K562 (cell line): ENCODE data around the gene COL6A1. TPM values are rescaled to one million over a fixed set of nuclear protein-coding genes. Genes with fewer than 3 reads are reported as not detected.

Experiments
- ATAC-seq: fragments of 200-7000 bp; cut with Tn5 transposase; 3 replicates; pipeline ENCODE4 v1.9.1; 2020; ENCODE audit warnings: moderate library complexity
- BruUV-seq: library from RNA; stranded (reverse); fragments of 400-500 nt; replicated peaks from 2 replicates; lab custom pipeline; 2021; lab: Mats Ljungman, UMichigan
- CTCF ChIA-PET: fragments of 300-600 bp; formaldehyde crosslinking; extraction: SDS; loops from one replicate; lab custom pipeline; 2021; ENCODE audit warnings: low intra/inter-chr PET ratio; lab: Yijun Ruan, JAX
- POLR2A ChIA-PET: fragments of 300-600, 350-650 bp; sonication (Branson Sonifier 250); formaldehyde crosslinking; extraction: SDS; loops from one replicate; lab custom pipeline; 2021; ENCODE audit warnings: antibody characterized with exemption, inconsistent platforms; lab: Yijun Ruan, JAX
- DNase-seq, 4 experiments: peaks; one replicate each; pipeline versions ENCODE4 v3.0.0 to v3.0.0-alpha.2; 2011 to 2018; ENCODE audit warnings: low spot score in 3 of 4, mixed read lengths in 3 of 4; ENCODE audit errors: extremely low read depth in 1 of 4
- FAIRE-seq: peaks from 2 replicates; lab custom pipeline; 2011; peaks lifted over from hg19 to GRCh38; lab: Jason Lieb, UNC
- H2AFZ ChIP-seq: 2 replicates; pipeline ENCODE4 v1.6.0; 2011; ENCODE audit warnings: low read depth, low read length, control low read depth, inconsistent platforms
- H3K27ac ChIP-seq: fragments of 200-600 bp; 3 replicates; pipeline ENCODE4 v1.8.0; 2011; ENCODE audit warnings: low read depth, mild to moderate bottlenecking, control low read depth, inconsistent platforms, low read length, moderate library complexity, mixed read lengths; ENCODE audit errors: extremely low read depth
- H3K27me3 ChIP-seq, 2 experiments: fragments of 300-600 bp in 1 of 2; 2 replicates in 1 of 2; 3 replicates in 1 of 2; pipeline versions ENCODE4 v1.6.0 to v1.8.0; 2011; ENCODE audit warnings: inconsistent platforms in 2 of 2, low read length in 2 of 2, mild to moderate bottlenecking in 1 of 2, mixed read lengths in 1 of 2, moderate library complexity in 1 of 2; ENCODE audit not compliant: control insufficient read depth in 2 of 2, insufficient read depth in 2 of 2
- H3K36me3 ChIP-seq: fragments of 300-600 bp; 3 replicates; pipeline ENCODE4 v1.8.0; 2011; ENCODE audit warnings: mild to moderate bottlenecking, low read length, inconsistent platforms; ENCODE audit not compliant: control insufficient read depth, insufficient read depth
- H3K4me1 ChIP-seq, 2 experiments: fragments of 200-600 bp in 1 of 2; replicated peaks in 1 of 2; 2 replicates in 1 of 2; 3 replicates in 1 of 2; pipeline versions ENCODE4 v1.5.1 to v1.8.0; 2011; ENCODE audit warnings: inconsistent platforms in 2 of 2, low read length in 2 of 2, mild to moderate bottlenecking in 1 of 2, mixed read lengths in 1 of 2, moderate library complexity in 1 of 2; ENCODE audit not compliant: control insufficient read depth in 2 of 2, insufficient read depth in 2 of 2
- H3K4me2 ChIP-seq: 2 replicates; pipeline ENCODE4 v1.6.1; 2011; ENCODE audit warnings: low read length, control low read depth, inconsistent platforms, mixed read lengths; ENCODE audit not compliant: insufficient read depth
- H3K4me3 ChIP-seq: fragments of 200-600 bp; sonication (generic), shearing (Covaris generic); 2 replicates; pipeline ENCODE4 v1.5.1; 2016; ENCODE audit warnings: control low read depth, inconsistent platforms
- H3K79me2 ChIP-seq: fragments of 200-600 bp; 3 replicates; pipeline ENCODE4 v1.8.0; 2011; ENCODE audit warnings: low read length, inconsistent platforms; ENCODE audit not compliant: control insufficient read depth, insufficient read depth
- H3K9ac ChIP-seq, 2 experiments: 2 replicates each; pipeline versions ENCODE4 v1.6.0 to v1.6.1; 2011; ENCODE audit warnings: low read depth in 2 of 2, low read length in 2 of 2, control low read depth in 1 of 2, inconsistent platforms in 1 of 2, mild to moderate bottlenecking in 1 of 2, mixed read lengths in 1 of 2; ENCODE audit not compliant: insufficient read depth in 1 of 2
- H3K9me1 ChIP-seq: one replicate; pipeline ENCODE4 v1.6.0; 2011; ENCODE audit warnings: inconsistent platforms, mild to moderate bottlenecking, low read length, moderate library complexity; ENCODE audit not compliant: control insufficient read depth, insufficient read depth
- H3K9me3 ChIP-seq: replicated peaks from 2 replicates; pipeline ENCODE4 v1.5.1; 2011; ENCODE audit warnings: low read depth, low read length, inconsistent platforms; ENCODE audit not compliant: control insufficient read depth, insufficient read depth
- H4K20me1 ChIP-seq: replicated peaks from 2 replicates; pipeline ENCODE4 v1.6.1; 2011; ENCODE audit warnings: low read length, inconsistent platforms, mixed read lengths; ENCODE audit not compliant: control insufficient read depth, insufficient read depth
- BRCA1 ChIP-seq, 2 experiments: fragments of 450-650 bp in 1 of 2; sonication (generic) in 1 of 2; formaldehyde crosslinking in 1 of 2; IDR thresholded peaks; 2 replicates each; pipeline versions ENCODE4 v1.5.0 to v1.6.1; 2017 to 2020; ENCODE audit warnings: mild to moderate bottlenecking in 1 of 2, missing genetic modification reagents in 1 of 2
- CHD4 ChIP-seq: fragments of 200-600 bp; sonication (generic); IDR thresholded peaks from 3 replicates; pipeline ENCODE4 v1.6.1; 2012; ENCODE audit warnings: low read depth, mild to moderate bottlenecking, mixed read lengths, low read length, inconsistent platforms; ENCODE audit not compliant: insufficient read depth, insufficient replicate concordance, poor library complexity, severe bottlenecking
- E2F3 ChIP-seq: fragments of 250-450 bp; sonication (Bioruptor Pico); IDR thresholded peaks from 2 replicates; pipeline ENCODE4 v1.4.0; 2020; ENCODE audit warnings: mild to moderate bottlenecking
- ELF2 ChIP-seq: fragments of 250-450 bp; sonication (Bioruptor Pico); IDR thresholded peaks from 2 replicates; pipeline ENCODE4 v1.5.0; 2021; ENCODE audit warnings: mild to moderate bottlenecking
- GTF2B ChIP-seq: IDR thresholded peaks from 2 replicates; pipeline ENCODE4 v1.6.1; 2011; ENCODE audit not compliant: insufficient read length; ENCODE audit errors: extremely low read depth
- MBD2 ChIP-seq: sonication (generic); IDR thresholded peaks from 2 replicates; pipeline ENCODE4 v1.6.1; 2016; ENCODE audit warnings: low read depth, borderline replicate concordance
- MECOM ChIP-seq: fragments of 250-450 bp; sonication (Bioruptor Pico); IDR thresholded peaks from 2 replicates; pipeline ENCODE4 v1.8.0; 2022; ENCODE audit warnings: inconsistent platforms
- MXD1 ChIP-seq: fragments of 250-450 bp; sonication (Bioruptor Pico); IDR thresholded peaks from 2 replicates; pipeline ENCODE4 v1.8.0; 2021; ENCODE audit warnings: borderline replicate concordance, mild to moderate bottlenecking, moderate library complexity; ENCODE audit not compliant: poor library complexity, severe bottlenecking
- PHB ChIP-seq: fragments of 250-450 bp; sonication (Bioruptor Pico); IDR thresholded peaks from 2 replicates; pipeline ENCODE4 v1.5.0; 2021
- ZBTB33 ChIP-seq: sonication (generic); formaldehyde crosslinking; IDR thresholded peaks from 2 replicates; pipeline ENCODE4 v1.8.1; 2023; ENCODE audit warnings: mild to moderate bottlenecking, missing genetic modification reagents
- ZNF143 ChIP-seq: sonication (generic); formaldehyde crosslinking; IDR thresholded peaks from 2 replicates; pipeline ENCODE4 v1.9.0; 2022; ENCODE audit warnings: mild to moderate bottlenecking, missing genetic modification reagents
- ZZZ3 ChIP-seq: fragments of 450-650 bp; IDR thresholded peaks from 2 replicates; pipeline ENCODE4 v1.6.1; 2016; ENCODE audit warnings: antibody characterized with exemption, mild to moderate bottlenecking, moderate library complexity
- WGBS: fragments of 100-300 bp; shearing (Covaris generic); methylation state at CpG from one replicate; pipeline ENCODE4 v1.1.6; 2016; ENCODE audit warnings: low coverage, mixed read lengths; ENCODE audit not compliant: insufficient coverage; ENCODE audit errors: missing lambda C conversion rate; 5-methylcytosine and 5-hydroxymethylcytosine counted together
- in situ Hi-C: fragments of 300-500 bp; cut with MboI; formaldehyde crosslinking; loops from 4 replicates; pipeline ENCODE4 v1.15.0; 2018; ENCODE audit warnings: inconsistent platforms, mixed read lengths
- intact Hi-C: fragments of 100-400 bp; cut with micrococcal nuclease; formaldehyde crosslinking; loops from 2 replicates; pipeline ENCODE4 v1.14.2; 2022
- polyA plus RNA-seq, 8 experiments: library from polyadenylated mRNA; depleted of rRNA in 4 of 8; stranded (reverse) in 5 of 8; unstranded in 3 of 8; fragments of >200 nt; fragmentation: Nextera tagmentation in 2 of 8; fragmentation: Illumina TruSeq in 1 of 8; extraction: Ambion mirVana in 2 of 8; extraction: Trizol in 1 of 8; gene quantifications; 2 replicates each; pipeline versions ENCODE4 v1.2.1 to v1.2.3, GENCODE V29; 2011 to 2014; ENCODE audit warnings: inconsistent platforms in 1 of 8, missing spikeins in 1 of 8
- total RNA-seq, 7 experiments: library from RNA; depleted of rRNA in 6 of 7; stranded (reverse); fragments of >200 nt in 6 of 7; fragmentation: Illumina TruSeq in 2 of 7; extraction: Trizol in 2 of 7; gene quantifications; 2 replicates each; pipeline versions ENCODE4 v1.2.1 to v1.2.3, GENCODE V29; 2011 to 2021; ENCODE audit warnings: low replicate concordance in 1 of 7
- TF ChIP-seq, protein P1 (sequence below): sonication (generic); formaldehyde crosslinking; IDR thresholded peaks from 2 replicates; pipeline ENCODE4 v1.8.0; 2022; ENCODE audit warnings: missing genetic modification reagents, mild to moderate bottlenecking, moderate library complexity, borderline replicate concordance
- TF ChIP-seq, protein P2 (sequence below), 3 experiments: fragments of 200-800 bp in 1 of 3; sonication (Bioruptor generic) in 1 of 3; sonication (generic) in 1 of 3; formaldehyde crosslinking in 1 of 3; IDR thresholded peaks; 2 replicates each; pipeline versions ENCODE4 v1.6.1 to v1.8.0; 2016 to 2022; ENCODE audit warnings: mild to moderate bottlenecking in 2 of 3, missing compliant biosample characterization in 2 of 3, missing genetic modification characterization in 2 of 3, missing genetic modification reagents in 1 of 3

The COL6A1 gene
- total and polyA plus RNA-seq, 9 of the 15 experiments (the other 6 are each of a cell fraction or from before 2014, with no cell fraction given), result 0.07 to 1.3 (median 0.14) TPM; not detected in 3

DNA sequence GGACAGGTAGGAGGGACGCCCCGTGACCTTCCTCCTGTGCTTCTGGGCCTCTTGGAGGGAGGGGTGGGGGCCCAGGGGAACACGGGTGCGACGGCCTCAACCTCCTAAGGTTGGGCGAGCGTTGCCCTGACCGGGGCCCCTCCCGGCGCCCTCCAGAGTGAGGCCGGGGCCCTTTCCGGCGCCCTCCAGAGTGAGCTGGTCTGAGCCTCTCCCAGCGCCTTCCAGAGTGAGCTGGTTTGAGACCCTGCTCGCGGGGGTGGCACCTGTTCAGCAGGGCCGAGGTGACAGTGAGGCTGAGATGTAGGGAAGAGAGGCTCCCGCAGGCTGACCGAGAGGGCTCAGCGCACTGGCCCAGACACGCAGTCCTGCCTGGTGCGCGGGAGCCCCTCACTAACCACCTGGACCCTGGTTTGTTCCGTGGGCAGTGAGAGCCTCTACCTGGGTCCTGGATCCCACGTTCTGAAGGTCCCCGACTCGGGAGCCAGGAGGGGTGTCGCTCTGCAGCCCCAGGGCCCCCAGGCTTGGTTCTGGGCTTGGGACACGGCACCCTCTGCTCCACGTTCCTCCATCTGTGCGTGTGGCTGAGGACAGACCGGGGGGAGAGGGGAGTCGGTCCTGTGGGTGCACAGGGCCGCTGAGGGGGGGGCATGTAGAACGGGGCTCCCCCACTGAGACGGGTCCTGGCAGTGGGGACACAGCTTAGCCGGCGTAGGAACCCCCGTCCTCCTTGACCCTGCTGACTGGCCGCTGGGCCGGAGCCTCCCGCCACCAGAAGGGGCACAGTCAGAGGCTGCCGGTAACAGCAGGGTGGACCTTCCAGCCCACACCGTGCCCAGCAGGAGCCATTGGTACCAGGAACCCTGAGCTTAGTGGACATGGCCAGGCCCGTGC, 1.4 kb downstream of the COL6A1 start:
- no peak overlapping the region for H3K9ac ChIP-seq
- intact Hi-C loops, result no loop called here
- no peak overlapping the region for H3K4me3 ChIP-seq
- H3K9me3 ChIP-seq, result no peaks in the 10 kb centered on the region; the same call in 1 of the 2 replicates
- WGBS, result 22% methylated on average over 25 of the region's 45 CpGs
- no peak overlapping the region for H3K27ac ChIP-seq
- H3K27me3 ChIP-seq, result peaks cover 29 to 65% of the 10 kb centered on the region in 2 experiments; a peak in 4 of 5 replicates
- H3K4me1 ChIP-seq, result peaks cover 6 to 61% of the 10 kb centered on the region in 2 experiments; a peak in 4 of 5 replicates
- no peak for ATAC-seq
- no peak overlapping the region for H2AFZ ChIP-seq
- DNase-seq, result no peak
- H3K36me3 ChIP-seq, result no peaks in the 10 kb centered on the region
- H3K4me2 ChIP-seq, result no peak overlapping the region
- peaks cover 5% of the 10 kb centered on the region; the same call in 1 of the 2 replicates for H4K20me1 ChIP-seq
- peaks cover 2% of the 10 kb centered on the region for H3K9me1 ChIP-seq
- POLR2A ChIA-PET, result interaction anchor here (0.9 to 2.1 kb wide), 2 partner anchors 12 kb away, joined by 3 to 5 read pairs; no protein-coding TSS in a partner anchor
- no TSS peak for BruUV-seq
- CTCF ChIA-PET, result no interaction called here
- no peaks in the 10 kb centered on the region for H3K79me2 ChIP-seq
- FAIRE-seq, result no peak
- in situ Hi-C loops, result no loop called here
- TF ChIP-seq, protein P1, sequence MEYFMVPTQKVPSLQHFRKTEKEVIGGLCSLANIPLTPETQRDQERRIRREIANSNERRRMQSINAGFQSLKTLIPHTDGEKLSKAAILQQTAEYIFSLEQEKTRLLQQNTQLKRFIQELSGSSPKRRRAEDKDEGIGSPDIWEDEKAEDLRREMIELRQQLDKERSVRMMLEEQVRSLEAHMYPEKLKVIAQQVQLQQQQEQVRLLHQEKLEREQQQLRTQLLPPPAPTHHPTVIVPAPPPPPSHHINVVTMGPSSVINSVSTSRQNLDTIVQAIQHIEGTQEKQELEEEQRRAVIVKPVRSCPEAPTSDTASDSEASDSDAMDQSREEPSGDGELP (CRISPR knock-in tag), result no peak
- TF ChIP-seq BRCA1 (IDR thresholded peaks at IDR 0.05) (no peak), BRCA1 (CRISPR knock-in tag; IDR thresholded peaks at IDR 0.05) (0 out of 2 replicates have a peak, but pooled peaks have one; percentile 31), MXD1 (CRISPR knock-in tag) (no peak), ELF2 (CRISPR knock-in tag) (no peak), MECOM (CRISPR knock-in tag) (no peak), ZNF143 (CRISPR knock-in tag) (no peak), PHB (CRISPR knock-in tag) (no peak), CHD4 (no peak), GTF2B (no peak), ZBTB33 (peak; percentile 89), MBD2 (no peak), E2F3 (CRISPR knock-in tag) (no peak), ZZZ3 (no peak)
- TF ChIP-seq, protein P2, sequence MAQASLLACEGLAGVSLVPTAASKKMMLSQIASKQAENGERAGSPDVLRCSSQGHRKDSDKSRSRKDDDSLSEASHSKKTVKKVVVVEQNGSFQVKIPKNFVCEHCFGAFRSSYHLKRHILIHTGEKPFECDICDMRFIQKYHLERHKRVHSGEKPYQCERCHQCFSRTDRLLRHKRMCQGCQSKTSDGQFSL (CRISPR knock-in tag; IDR thresholded peaks at IDR 0.05), result peak; percentile 62; the same call in 1 of the 2 replicates
- TF ChIP-seq, protein P2 (tag; IDR thresholded peaks at IDR 0.05), result no peak
